Measurements from ENCODE around the gene RIPPLY3.

Gene RIPPLY3

DNA sequence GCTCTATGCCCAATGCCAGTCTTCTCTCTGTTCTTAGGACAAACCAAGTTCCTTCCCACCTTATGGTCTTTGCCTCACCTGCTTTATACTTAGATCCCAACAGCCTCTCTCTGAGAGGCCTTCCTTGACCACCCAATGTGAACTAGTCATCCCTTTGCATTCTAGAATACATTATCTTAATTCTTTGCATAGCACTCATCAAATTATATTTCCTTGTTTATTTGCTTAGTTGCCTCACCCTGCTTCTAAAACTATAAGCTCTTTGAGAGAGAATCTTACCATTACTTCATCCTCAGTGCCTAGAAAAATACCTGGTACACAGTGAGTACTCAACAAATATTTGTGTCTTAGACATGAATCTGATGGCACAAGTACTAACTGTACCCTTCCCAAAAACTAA is 58.3 kb downstream of the RIPPLY3 start:
- no peak for DNase-seq

DNA sequence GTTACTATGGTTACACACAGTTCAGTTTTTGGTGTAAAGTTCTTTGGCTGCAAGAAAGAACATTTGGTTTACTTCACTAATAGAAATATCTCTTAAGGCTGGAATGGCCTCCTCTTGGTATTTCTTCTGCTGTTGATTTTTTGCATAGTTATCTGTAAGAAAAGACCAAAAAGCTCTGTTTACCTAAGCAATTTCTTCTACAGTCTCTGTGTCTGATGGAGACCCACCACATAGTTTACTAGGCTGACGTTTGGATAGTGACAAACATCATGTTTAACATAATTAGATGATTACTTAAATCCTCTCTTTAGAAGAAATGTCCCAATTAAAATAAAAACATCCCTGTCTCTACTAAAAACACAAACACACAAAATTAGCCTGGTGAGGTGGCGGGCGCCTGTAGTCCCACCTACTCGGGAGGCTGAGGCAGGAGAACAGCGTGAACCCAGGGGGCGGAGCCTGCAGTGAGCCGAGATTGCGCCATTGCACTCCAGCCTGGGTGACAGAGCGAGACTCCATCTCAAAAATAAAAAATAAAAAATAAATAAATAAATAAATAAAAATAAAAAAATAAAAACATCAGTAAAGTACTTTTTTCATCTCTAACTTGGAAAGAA is 59.2 kb downstream of the RIPPLY3 start:
- no peak for DNase-seq
